GM21619 (cell line): ENCODE results near the gene LIPE.

Experiments
- ATAC-seq: cut with Tn5 transposase; IDR thresholded peaks from one replicate; pipeline ENCODE4 v1.9.1; 2021; ENCODE audit not compliant: unreplicated experiment

Gene LIPE

DNA sequence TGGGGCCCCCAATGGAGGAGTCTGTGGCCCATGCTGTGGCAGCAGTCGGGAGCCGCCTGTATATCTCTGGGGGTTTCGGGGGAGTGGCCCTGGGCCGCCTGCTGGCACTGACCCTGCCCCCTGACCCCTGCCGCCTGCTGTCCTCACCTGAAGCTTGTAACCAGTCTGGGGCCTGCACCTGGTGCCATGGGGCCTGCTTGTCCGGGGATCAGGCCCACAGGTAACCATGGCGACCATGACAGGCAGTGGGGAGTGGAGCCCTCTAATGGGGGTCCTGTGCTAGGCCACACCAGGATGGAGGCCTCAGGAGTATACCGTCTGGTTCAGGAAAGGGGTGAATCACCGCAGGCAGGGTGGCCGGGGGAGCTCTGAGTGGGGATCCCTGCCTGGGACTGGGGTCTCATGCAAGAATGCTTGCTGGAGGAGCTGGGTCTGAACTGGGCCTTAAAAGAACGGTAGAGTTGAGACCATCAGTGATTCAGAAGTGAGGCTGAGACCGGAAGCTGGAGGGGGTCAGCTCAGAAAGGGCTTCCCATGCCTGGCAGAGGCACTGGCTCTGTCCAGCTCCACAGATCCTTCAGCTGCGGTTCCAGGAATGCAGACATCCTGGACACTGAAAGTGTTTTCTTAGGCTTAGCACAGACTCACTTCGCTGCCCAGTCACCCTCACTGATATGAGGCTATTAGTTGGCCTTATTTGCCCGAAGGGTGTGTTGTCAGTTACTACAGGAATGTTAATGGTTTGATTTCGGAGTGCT, 66.2 kb downstream of the LIPE start:
- ATAC-seq = no peak

DNA sequence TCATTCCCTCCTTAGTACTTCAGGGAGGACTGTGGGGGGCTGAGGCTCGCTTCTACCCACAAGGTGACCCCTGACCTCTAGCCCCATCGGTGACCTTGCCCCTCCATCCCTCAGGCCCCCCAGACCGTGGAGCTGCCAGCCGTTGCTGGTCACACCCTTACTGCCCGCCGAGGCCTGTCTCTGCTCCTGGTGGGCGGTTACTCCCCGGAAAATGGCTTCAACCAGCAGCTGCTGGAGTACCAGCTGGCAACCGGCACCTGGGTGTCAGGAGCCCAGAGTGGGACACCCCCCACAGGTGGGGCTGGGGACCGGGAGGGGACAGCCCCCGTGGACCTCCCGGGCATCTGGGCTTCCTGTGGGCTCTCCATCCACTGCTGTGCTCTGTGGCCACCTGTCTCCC, 69.9 kb downstream of the LIPE start:
- no peak for ATAC-seq

DNA sequence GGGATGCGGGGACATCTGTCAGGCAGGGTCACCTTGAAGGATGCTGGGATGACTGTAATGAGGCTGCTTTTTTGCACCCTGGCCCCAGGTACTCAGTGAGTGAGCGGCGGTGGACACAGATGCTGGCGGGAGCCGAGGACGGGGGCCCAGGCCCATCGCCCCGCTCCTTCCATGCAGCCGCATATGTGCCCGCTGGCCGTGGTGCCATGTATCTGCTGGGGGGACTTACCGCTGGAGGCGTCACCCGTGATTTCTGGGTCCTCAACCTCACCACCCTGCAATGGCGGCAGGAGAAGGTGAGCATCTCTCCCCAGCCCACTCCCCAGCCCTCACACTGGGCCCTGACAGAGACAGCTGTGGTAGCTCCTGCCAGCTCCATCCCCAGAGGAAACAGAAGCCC, 70.5 kb downstream of the LIPE start:
- ATAC-seq = no peak

DNA sequence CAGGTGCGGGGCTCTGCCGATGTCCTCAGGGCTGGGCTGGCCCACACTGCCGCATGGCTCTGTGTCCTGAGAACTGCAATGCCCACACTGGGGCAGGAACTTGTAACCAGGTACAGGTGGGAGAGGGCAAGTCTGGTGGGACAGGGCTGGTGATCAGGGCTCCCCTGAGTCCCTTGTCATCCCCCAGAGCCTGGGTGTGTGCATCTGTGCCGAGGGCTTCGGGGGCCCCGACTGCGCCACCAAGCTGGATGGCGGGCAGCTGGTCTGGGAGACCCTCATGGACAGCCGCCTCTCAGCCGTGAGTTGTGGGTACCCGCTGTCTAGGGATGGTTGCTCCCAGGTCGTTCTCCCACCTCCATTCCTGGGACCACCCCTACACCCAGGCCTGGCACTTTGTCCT, 71.3 kb downstream of the LIPE start:
- ATAC-seq = no peak

DNA sequence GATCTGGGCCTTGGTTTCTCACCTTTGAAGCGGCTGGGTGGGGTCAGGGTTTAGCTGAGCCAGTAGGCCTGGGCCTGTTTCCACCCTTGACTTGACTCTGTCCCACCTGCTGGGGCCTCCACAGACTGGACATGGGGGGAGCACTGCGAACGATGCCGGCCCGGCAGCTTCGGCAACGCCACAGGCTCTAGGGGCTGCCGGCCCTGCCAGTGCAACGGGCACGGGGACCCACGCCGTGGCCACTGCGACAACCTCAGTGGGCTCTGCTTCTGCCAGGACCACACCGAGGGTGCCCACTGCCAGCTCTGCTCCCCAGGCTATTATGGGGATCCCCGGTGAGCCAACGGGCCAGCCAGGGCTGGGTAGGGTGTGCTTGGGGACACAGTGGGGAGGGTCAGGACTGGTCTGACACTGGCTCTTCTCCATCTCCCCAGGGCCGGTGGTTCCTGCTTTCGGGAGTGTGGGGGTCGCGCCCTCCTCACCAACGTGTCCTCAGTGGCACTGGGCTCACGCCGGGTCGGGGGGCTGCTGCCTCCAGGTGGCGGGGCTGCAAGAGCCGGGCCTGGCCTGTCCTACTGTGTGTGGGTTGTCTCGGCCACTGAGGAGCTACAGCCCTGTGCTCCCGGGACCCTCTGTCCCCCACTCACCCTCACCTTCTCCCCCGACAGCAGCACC, 73.7 kb downstream of the LIPE start:
- no peak for ATAC-seq

DNA sequence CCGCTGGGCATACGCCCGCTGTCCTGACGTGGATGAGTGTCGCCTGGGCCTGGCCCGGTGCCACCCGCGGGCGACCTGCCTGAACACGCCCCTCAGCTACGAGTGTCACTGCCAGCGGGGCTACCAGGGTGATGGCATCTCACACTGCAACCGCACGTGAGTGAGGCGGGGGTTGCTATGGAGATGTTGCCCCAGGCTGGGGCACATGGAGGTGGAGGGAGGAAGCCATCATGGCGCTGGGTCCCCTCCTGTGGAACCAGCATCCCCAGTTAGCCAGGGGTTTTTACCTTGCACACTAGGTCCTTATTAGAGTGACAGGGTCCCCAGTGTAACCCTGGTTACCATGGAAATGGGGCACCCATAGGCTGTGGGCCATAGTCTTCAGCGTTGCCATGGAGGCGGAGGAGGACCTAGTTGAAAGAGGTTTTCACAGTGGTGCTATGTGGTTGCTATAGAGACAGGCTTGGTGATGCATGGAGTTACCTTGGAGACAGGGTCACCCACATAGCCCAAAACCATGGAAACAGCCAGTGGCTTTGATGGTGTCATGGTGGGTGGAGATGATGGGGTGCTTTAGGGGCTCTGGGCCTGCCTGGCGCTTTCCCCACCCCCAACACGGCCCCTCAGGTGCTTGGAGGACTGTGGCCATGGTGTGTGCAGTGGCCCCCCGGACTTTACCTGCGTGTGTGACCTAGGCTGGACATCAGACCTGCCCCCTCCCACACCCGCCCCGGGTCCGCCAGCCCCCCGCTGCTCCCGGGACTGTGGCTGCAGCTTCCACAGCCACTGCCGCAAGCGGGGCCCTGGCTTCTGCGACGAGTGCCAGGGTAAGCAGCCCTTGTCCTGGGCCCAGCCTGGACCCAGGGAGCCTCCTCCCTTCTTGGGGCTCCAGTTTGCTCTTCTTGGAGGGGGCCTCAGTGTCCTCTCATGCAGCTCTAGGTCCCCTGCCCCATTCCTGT, 74.6 kb downstream of the LIPE start:
- ATAC-seq = no peak
